Measurements from ENCODE around the gene MARCHF11.

GRCh38 chr5:16034319-16035001, 145.1 kb downstream of the MARCHF11 start:
- TF ChIP-seq CTCF (IDR thresholded peaks at IDR 0.05; ENCODE audit: low read length): no peak
- TF ChIP-seq EZH2phosphoT487 (IDR thresholded peaks at IDR 0.05; ENCODE audit: low read length): no peak

Data from MM.1S (cell line).